GM21360 (cell line): ENCODE data around the gene TRPM4.
"Not testable (repeated sequence)": the region's sequence is repeated elsewhere in the genome, so short reads cannot be mapped to it uniquely, and the experiment has no call there.

Source experiments
- ATAC-seq: cut with Tn5 transposase; IDR thresholded peaks from one replicate; pipeline ENCODE4 v1.9.1; 2021; ENCODE audit warnings: mild to moderate bottlenecking, moderate library complexity; ENCODE audit not compliant: unreplicated experiment

Gene TRPM4

DNA sequence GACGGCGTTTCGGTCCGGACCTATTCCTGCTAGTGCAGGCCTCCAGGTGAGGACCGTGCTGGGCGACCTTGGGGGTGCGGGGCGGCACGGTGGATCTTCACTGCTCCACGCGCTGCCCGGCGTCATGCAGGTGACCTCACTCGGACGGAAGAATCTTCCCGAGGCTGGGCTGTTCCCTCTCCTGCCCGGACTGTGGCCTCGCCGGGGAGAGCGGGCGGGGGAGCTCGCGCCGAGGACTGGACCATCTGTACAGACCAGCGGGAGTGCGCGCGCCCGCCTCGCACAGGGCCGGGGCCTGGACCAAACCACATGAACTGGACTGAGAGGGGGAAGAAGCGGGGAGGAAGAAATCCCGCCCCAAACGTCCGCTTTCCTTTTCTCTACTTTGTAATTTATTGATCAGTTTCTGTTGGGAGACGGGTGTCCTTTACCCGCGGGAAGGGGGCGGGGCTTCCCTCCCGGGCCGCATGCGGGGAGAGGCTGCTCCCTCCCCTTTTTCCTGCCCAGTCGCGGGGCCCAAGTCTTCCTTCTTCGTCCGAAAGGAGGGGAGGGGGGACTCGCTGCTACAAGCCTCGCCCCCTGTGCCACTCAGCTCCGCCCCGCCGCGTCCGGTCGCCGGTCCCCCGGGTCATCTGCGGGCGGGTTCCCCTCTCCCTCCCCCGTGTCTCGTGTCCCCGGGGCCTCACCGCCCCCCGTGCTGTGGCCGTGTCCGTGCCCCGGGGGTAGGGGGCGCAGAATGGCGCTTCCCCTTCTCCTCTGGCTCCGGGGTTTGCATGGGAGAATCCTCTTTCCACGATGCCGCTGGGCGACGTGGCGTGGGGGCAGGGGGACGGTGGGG is 7.3 kb upstream of the TRPM4 start:
- ATAC-seq = no peak

DNA sequence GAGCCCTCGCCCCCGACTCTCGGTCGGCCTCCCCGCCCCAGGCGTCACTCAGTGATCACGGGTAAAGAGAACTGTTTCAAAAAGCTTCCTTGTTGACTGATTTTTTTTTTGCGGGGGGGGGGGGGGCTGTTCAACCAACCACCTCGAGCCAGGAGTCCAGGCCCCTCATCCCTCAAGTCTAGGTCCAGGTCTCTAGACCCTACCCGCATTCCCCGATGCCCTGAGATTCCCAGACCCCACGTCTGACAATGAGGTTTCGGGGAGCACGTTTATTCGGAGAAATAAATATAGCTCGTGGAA is 6.7 kb upstream of the TRPM4 start:
- ATAC-seq = no peak

DNA sequence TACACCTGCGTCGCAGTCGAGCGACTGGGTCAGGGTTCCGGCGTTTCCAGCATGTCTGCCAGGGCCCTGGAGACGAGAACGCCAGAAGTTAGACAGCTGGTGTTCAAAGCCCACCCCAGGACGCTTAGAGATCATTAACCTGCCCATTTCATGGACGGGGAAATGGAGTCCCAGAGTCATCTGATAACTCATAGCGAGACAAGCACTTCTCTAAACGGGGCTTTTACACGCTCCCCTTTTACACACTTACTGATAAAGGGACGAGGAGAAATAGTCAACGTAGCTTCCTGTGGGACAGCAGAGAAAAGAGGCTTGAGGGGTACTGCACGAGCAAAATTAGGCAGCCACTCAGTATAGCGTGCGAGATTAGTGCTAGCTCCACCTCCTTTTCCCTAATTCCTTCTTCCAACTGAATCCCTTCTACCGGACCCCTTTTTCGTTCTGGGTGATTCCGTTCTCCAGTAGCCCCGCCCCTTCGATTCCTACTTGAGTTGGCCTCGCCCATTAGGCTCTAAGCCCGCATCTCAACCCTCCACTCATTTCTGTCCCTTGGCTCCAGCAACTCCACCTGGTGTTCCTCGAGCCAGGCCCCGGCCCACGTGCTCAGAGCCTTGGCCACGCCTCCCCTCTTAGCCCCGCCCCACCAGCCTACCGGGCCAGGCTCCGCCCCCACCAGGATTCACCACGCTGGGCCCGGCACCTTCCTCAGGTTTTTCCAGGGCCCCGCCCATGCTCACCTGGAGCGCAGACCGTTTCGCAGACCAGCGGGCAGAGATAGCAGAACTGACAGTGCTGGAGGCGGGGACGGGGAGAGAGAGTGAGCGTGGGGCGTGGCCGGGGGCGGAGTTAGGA is 6.1 kb upstream of the TRPM4 start:
- no peak for ATAC-seq

- ATAC-seq = no peak
Measured at GRCh38 chr19:49152119-49152550, 5.5 kb upstream of the TRPM4 start.

- no peak for ATAC-seq
Measured at GRCh38 chr19:49153167-49153809, 4.3 kb upstream of the TRPM4 start.

DNA sequence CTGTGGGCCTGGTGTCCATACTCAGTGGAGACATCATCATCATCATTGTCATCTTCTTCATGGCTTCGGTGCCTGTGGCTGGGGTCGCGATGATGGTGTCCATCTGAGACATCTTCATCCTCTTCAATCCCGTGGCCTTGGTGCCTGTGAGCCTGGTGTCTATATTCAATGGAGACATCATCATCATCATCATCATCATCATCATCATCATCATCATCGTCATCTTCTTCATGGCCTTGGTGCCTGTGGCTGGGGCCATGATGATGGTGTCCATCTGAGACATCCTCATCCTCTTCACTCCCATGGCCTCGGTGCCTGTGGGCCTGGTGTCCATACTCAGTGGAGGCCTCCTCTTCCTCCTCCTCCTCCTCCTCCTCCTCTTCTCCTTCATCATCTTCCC is 3.3 kb upstream of the TRPM4 start:
- no peak for ATAC-seq

- no peak for ATAC-seq
Measured at GRCh38 chr19:49155005-49155819, 2.4 kb upstream of the TRPM4 start, which contains the start of gene HRC. Gene HRC, minus strand, starts transcription at chr19:49155396. Its CDS starts 159 bp downstream, at chr19:49155237.

DNA sequence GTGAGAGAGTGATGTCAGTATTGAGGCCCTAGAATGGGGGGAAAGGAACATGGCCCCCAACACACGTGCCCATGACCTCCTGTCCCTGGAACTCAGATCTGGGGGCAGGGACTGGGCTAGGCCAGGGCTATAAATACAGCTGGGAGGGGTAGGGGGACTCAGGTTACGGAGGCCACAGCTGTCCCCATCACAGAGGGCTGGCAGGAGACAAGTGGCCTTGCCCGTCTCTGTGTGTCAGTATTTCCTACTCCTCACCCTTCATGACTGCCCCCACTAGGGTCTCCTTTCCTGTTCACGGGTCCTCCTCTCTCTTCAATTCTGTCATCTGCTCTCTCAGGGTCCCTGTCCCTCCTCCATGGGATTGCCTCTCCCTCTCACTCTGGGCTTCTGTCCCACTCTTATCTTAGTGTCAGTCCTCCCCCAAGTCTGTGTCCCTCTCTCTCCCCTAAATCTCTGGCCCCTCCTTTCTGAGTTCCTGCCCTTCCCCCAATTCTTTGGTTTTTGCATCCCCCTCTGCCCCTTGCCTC is 1.7 kb upstream of the TRPM4 start:
- ATAC-seq = no peak

DNA sequence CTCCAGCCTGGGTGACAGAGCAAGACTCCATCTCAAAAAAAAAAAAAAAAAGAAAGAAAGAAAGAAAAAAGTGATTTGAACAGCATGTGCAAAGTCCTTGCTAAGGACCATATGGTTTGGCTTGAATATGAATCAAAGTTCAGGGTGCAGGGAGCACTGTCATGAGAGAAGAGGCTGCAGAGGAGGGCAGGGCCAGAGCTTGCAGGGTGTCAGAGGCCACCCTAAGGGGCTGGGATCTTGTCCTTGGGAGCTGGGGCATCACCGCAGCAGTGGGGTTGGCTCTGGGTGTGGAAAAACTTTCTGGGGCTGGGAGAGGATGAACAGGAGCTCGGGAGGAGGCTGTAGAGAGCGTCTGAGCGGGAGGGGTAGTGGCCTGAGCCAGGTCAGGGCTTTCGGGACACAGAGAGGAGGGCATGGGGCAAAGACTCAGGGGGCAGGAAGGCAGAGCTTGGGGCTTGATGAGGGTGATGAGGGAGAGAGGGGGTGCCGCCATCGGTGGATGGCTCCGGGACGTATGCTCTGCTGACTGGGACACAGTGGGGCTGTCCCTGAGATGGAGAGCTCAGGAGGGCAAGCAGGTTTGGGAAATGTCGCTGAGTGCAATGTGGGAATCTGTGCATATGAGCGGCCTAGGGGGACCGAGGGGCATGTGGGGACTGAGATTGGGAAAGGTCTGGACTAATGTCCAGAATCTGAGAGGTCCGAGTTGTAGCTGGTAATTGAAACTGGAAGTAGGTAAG is 3.0 kb downstream of the TRPM4 start:
- ATAC-seq = no peak

GRCh38 chr19:49161987-49162386 is 4.4 kb downstream of the TRPM4 start:
- ATAC-seq = no peak

DNA sequence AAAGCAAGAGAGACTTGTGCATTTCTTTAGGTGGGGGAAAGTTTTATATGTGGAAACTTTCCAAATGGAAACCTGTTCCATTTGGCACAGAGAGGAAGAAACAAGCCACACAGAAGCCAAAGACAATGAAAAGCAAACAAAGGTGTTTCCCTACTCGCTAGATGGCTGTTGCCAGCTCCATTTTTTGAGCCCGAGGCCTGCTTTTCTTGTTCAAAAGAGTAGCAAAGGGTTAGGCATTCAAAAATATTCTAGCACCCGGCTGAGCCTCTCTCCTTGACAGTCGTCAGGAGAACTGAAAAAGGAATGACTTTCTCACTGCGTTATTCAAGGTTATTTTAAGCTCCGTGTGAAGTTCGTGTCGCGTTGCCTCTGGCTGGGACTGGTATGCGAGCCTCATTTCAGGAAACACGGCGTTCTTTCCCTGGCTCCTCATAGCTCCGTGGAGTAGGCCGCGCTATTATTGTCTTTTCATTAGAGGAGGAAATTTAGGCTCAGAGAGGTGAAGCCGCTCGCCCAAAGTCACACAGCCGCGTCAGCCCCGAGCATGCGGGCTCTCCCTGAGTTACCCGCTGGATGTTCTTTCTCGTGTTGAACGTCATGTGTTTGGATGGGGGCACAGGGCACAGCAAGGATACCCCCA is 7.6 kb downstream of the TRPM4 start:
- ATAC-seq = no peak

- no peak for ATAC-seq
Measured at GRCh38 chr19:49165865-49166301, 8.3 kb downstream of the TRPM4 start.

DNA sequence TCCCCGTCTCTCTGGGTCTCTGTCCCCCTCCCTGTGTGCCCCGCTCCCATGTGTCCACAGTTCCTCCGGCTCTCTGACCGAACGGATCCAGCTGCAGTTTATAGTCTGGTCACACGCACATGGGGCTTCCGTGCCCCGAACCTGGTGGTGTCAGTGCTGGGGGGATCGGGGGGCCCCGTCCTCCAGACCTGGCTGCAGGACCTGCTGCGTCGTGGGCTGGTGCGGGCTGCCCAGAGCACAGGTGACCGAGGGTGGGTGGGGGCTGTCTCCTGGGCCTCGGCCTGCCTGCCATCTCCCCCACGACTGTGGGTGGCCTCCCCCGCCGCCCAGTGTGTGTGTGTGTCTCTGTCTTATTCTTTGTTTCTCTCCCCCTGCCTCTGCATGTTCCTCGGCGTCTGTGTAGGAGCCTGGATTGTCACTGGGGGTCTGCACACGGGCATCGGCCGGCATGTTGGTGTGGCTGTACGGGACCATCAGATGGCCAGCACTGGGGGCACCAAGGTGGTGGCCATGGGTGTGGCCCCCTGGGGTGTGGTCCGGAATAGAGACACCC is 10.3 kb downstream of the TRPM4 start:
- ATAC-seq = no peak

- ATAC-seq = no peak
Measured at GRCh38 chr19:49168421-49168820, 10.8 kb downstream of the TRPM4 start.

DNA sequence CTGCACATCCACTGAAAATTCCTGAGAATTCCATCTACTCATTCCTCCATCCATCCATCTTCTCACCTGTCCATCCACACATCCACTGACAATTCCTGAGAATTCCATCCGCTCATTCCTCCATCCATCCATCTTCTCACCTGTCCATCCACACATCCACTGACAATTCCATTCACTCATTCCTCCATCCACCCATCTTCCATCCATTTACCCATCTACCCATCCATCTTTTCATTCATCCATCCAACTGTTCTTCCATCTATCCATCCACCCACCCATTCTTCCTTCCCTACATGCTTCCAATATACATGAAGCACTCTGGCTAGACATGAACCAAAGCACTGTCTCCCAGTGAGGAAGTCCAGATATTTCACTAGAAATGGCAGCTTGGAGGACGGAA is 15.6 kb downstream of the TRPM4 start:
- ATAC-seq = no peak

GRCh38 chr19:49180659-49181058 is 23.1 kb downstream of the TRPM4 start:
- ATAC-seq = no peak

DNA sequence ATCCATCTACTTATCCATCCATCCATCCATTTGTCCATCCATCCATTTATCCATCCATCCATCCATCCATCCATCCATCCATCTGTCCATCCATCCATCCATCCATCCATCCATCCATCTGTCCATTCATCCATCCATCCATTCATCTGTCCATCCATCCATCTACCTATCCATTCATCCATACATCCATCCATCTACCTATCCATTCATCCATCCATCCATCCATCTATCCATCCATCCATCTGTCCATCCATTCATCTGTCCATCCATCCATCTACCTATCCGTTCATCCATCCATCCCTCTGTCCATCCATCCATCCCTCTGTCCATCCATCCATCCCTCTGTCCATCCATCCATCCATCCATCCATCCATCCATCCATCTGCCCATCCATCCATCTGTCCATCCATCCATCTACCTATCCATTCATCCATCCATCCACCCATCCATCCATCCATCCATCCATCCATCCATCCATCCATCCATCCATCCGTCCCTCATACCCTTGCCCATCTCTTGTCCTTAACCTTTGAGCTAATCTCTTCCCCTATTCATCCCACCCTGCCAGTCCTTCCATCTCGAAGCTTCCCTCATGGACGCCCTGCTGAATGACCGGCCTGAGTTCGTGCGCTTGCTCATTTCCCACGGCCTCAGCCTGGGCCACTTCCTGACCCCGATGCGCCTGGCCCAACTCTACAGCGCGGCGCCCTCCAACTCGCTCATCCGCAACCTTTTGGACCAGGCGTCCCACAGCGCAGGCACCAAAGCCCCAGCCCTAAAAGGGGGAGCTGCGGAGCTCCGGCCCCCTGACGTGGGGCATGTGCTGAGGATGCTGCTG is 24.6 kb downstream of the TRPM4 start:
- not testable (repeated sequence) for ATAC-seq

GRCh38 chr19:49182848-49183375 is 25.3 kb downstream of the TRPM4 start:
- no peak for ATAC-seq
